Measurements from ENCODE around the gene ITGAL. TPM values are rescaled to one million over a fixed set of nuclear protein-coding genes. Genes with fewer than 3 reads are reported as not detected.

ITGAL gene
- total and polyA plus RNA-seq, 2 of the 13 experiments (the other 11 are each of a cell fraction or from before 2014, with no cell fraction given): 0.86 to 1.2 TPM

DNA sequence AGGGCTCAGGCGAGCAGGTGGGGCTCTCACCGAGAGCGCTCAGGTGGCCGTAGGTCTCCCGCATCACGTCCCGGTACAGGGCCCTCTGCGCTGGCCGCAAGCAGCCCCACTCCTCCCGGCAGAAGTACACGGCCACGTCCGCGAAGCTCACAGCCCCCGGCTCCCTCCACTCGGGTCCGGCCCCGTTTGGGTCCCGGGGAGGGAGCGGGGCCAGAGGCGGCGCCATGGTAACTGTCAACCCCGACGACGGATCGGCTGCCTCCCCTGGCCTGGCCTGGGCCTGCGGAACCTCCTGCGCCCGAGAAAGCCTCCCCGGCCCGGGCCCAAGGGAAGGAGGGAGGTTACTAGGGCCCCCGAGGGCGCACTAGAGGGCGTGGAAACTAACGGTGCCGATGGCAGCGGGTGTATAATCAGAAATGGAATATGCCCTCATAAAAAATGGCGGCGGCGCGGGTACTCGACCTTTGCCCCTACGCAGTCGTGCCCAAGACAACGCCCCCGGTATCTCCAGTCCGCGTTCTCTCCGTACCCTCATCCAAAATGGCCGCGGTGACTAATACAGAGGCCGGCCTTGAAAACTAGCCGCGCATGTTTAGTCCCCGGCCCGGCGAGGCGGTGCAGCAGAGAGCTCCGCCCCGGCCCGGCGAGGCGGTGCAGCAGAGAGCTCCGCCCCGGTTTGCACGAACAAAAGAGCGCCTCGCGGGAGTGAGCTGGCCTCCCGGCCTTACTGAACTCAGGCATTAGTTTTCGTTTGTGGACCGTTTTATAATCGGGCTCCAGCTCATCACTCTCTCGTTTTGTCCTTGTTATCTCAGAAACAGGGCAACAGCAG, 85.6 kb downstream of the ITGAL start, which contains the start of gene ZNF764 (continued):
- TF ChIP-seq BCL3 (CRISPR knock-in tag; IDR thresholded peaks at IDR 0.05): no peak; the same call in none of the 2 replicates
- TF ChIP-seq ZBTB14 (CRISPR knock-in tag; IDR thresholded peaks at IDR 0.05): peak; percentile 18; the same call in 1 of the 2 replicates
- peak; percentile 60; the same call in 1 of the 2 replicates for TF ChIP-seq RFX3 (CRISPR knock-in tag; IDR thresholded peaks at IDR 0.05)
- peak; percentile 89 for TF ChIP-seq IKZF5 (CRISPR knock-in tag; IDR thresholded peaks at IDR 0.05)
- peak; percentile 97 for TF ChIP-seq THAP9 (CRISPR knock-in tag; IDR thresholded peaks at IDR 0.05; ENCODE audit: borderline replicate concordance)
- TF ChIP-seq ZBTB1 (CRISPR knock-in tag; IDR thresholded peaks at IDR 0.05; ENCODE audit: borderline replicate concordance): peak; percentile 21; the same call in 1 of the 2 replicates
- peak; percentile 21; the same call in 1 of the 2 replicates for TF ChIP-seq RARA (CRISPR knock-in tag; IDR thresholded peaks at IDR 0.05)
- no peak for TF ChIP-seq ZFP37 (CRISPR knock-in tag; IDR thresholded peaks at IDR 0.05; ENCODE audit: borderline replicate concordance)
- TF ChIP-seq IRX3 (CRISPR knock-in tag; IDR thresholded peaks at IDR 0.05; ENCODE audit: borderline replicate concordance, low read depth): no peak; the same call in 1 of the 2 replicates
- TF ChIP-seq SRSF9 (IDR thresholded peaks at IDR 0.05; ENCODE audit: borderline replicate concordance, insufficient read depth, low read depth, low read length, poor library complexity, severe bottlenecking): no peak
- TF ChIP-seq ZNF281 (CRISPR knock-in tag; IDR thresholded peaks at IDR 0.05; ENCODE audit: borderline replicate concordance): peak; percentile 34; the same call in 1 of the 2 replicates
- TF ChIP-seq, protein P1, sequence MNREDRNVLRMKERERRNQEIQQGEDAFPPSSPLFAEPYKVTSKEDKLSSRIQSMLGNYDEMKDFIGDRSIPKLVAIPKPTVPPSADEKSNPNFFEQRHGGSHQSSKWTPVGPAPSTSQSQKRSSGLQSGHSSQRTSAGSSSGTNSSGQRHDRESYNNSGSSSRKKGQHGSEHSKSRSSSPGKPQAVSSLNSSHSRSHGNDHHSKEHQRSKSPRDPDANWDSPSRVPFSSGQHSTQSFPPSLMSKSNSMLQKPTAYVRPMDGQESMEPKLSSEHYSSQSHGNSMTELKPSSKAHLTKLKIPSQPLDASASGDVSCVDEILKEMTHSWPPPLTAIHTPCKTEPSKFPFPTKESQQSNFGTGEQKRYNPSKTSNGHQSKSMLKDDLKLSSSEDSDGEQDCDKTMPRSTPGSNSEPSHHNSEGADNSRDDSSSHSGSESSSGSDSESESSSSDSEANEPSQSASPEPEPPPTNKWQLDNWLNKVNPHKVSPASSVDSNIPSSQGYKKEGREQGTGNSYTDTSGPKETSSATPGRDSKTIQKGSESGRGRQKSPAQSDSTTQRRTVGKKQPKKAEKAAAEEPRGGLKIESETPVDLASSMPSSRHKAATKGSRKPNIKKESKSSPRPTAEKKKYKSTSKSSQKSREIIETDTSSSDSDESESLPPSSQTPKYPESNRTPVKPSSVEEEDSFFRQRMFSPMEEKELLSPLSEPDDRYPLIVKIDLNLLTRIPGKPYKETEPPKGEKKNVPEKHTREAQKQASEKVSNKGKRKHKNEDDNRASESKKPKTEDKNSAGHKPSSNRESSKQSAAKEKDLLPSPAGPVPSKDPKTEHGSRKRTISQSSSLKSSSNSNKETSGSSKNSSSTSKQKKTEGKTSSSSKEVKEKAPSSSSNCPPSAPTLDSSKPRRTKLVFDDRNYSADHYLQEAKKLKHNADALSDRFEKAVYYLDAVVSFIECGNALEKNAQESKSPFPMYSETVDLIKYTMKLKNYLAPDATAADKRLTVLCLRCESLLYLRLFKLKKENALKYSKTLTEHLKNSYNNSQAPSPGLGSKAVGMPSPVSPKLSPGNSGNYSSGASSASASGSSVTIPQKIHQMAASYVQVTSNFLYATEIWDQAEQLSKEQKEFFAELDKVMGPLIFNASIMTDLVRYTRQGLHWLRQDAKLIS (CRISPR knock-in tag; IDR thresholded peaks at IDR 0.05): no peak; the same call in 1 of the 2 replicates
